HEK293 (cell line): ENCODE results near the gene ARHGAP6.
"Not testable (repeated sequence)": the region's sequence is repeated elsewhere in the genome, so short reads cannot be mapped to it uniquely, and the experiment has no call there.

ENCODE experiments used
- CTCF ChIA-PET: fragments of 350-600 bp; formaldehyde crosslinking; extraction: SDS; loops from one replicate; lab custom pipeline; 2021; ENCODE audit warnings: antibody characterized with exemption; lab: Yijun Ruan, JAX
- POLR2A ChIA-PET: fragments of 300-600 bp; formaldehyde crosslinking; extraction: SDS; loops from one replicate; lab custom pipeline; 2020; ENCODE audit warnings: antibody characterized with exemption, inconsistent platforms; lab: Yijun Ruan, JAX
- H3K27ac ChIP-seq: fragments of 200-500 bp; sonication (Bioruptor generic); 2 replicates; pipeline ENCODE4 v1.5.1; 2014; ENCODE audit warnings: low read depth, low read length, control low read depth, inconsistent platforms; ENCODE audit errors: extremely low read depth
- H3K36me3 ChIP-seq, 2 experiments: fragments of 200-500 bp in 1 of 2; sonication (Bioruptor generic) in 1 of 2; 1 replicate in 1 of 2; 2 replicates in 1 of 2; pipeline ENCODE4 v1.5.1; 2014 to 2017; ENCODE audit warnings: inconsistent platforms in 2 of 2, low read length in 2 of 2; ENCODE audit not compliant: control insufficient read depth in 2 of 2, insufficient read depth in 1 of 2
- H3K4me1 ChIP-seq: fragments of 200-500 bp; sonication (Bioruptor generic); 2 replicates; pipeline ENCODE4 v1.5.1; 2014; ENCODE audit warnings: mild to moderate bottlenecking, low read length, inconsistent platforms; ENCODE audit not compliant: control insufficient read depth, insufficient read depth
- H3K4me3 ChIP-seq: 2 replicates; pipeline ENCODE4 v1.5.1; 2011; ENCODE audit warnings: low read depth, mild to moderate bottlenecking, control low read depth, low read length, moderate library complexity
- H3K9me3 ChIP-seq: fragments of 200-500 bp; sonication (Bioruptor generic); 2 replicates; pipeline ENCODE4 v1.5.1; 2014; ENCODE audit warnings: low read depth, low read length, inconsistent platforms; ENCODE audit not compliant: control insufficient read depth, insufficient read depth
- AEBP2 ChIP-seq: fragments of 450-650 bp; formaldehyde crosslinking; IDR thresholded peaks from 2 replicates; pipeline ENCODE4 v1.5.1; 2016; ENCODE audit warnings: missing biosample characterization, missing genetic modification characterization, borderline replicate concordance
- BCL11A ChIP-seq: fragments of 450-650 bp; formaldehyde crosslinking; IDR thresholded peaks from 2 replicates; pipeline ENCODE4 v1.5.1; 2016; ENCODE audit warnings: low read depth, missing biosample characterization, missing genetic modification characterization
- INSM2 ChIP-seq: fragments of 450-650 bp; formaldehyde crosslinking; IDR thresholded peaks from 2 replicates; pipeline ENCODE4 v1.5.1; 2016; ENCODE audit warnings: missing biosample characterization, missing genetic modification characterization
- MEIS1 ChIP-seq: sonication (generic); formaldehyde crosslinking; IDR thresholded peaks from 2 replicates; pipeline ENCODE4 v1.8.1; 2022; ENCODE audit warnings: missing genetic modification reagents, mild to moderate bottlenecking, borderline replicate concordance
- MZF1 ChIP-seq: fragments of 450-650 bp; formaldehyde crosslinking; IDR thresholded peaks from 2 replicates; pipeline ENCODE4 v1.5.1; 2017; ENCODE audit warnings: missing biosample characterization, missing genetic modification characterization, borderline replicate concordance
- ZBTB17 ChIP-seq: fragments of 450-650 bp; formaldehyde crosslinking; IDR thresholded peaks from 2 replicates; pipeline ENCODE4 v1.5.1; 2016; ENCODE audit warnings: missing biosample characterization, missing genetic modification characterization
- ZNF10 ChIP-seq: fragments of 450-650 bp; formaldehyde crosslinking; IDR thresholded peaks from 2 replicates; pipeline ENCODE4 v1.5.1; 2017; ENCODE audit warnings: missing biosample characterization, missing genetic modification characterization
- ZNF121 ChIP-seq: fragments of 450-650 bp; formaldehyde crosslinking; IDR thresholded peaks from 2 replicates; pipeline ENCODE4 v1.5.1; 2016; ENCODE audit warnings: missing biosample characterization, missing genetic modification characterization
- ZNF184 ChIP-seq: fragments of 450-650 bp; IDR thresholded peaks from 2 replicates; pipeline ENCODE4 v1.5.1; 2018; ENCODE audit warnings: missing biosample characterization, mild to moderate bottlenecking, missing genetic modification characterization
- ZNF266 ChIP-seq: fragments of 450-650 bp; formaldehyde crosslinking; IDR thresholded peaks from 2 replicates; pipeline ENCODE4 v1.5.1; 2016; ENCODE audit warnings: missing biosample characterization, missing genetic modification characterization, low read depth
- ZNF302 ChIP-seq: fragments of 450-650 bp; formaldehyde crosslinking; IDR thresholded peaks from 2 replicates; pipeline ENCODE4 v1.5.1; 2016; ENCODE audit warnings: missing biosample characterization, missing genetic modification characterization, low read depth
- ZNF341 ChIP-seq: fragments of 450-650 bp; formaldehyde crosslinking; IDR thresholded peaks from 2 replicates; pipeline ENCODE4; 2016; ENCODE audit warnings: low read depth, missing biosample characterization, missing genetic modification characterization
- ZNF391 ChIP-seq: fragments of 450-650 bp; formaldehyde crosslinking; IDR thresholded peaks from 2 replicates; pipeline ENCODE4 v1.5.1; 2016; ENCODE audit warnings: low read depth, missing biosample characterization, missing genetic modification characterization, borderline replicate concordance
- ZNF521 ChIP-seq: fragments of 450-650 bp; formaldehyde crosslinking; IDR thresholded peaks from 2 replicates; pipeline ENCODE4 v1.5.1; 2017; ENCODE audit warnings: missing biosample characterization, mild to moderate bottlenecking, missing genetic modification characterization
- ZNF600 ChIP-seq: fragments of 450-650 bp; formaldehyde crosslinking; IDR thresholded peaks from 2 replicates; pipeline ENCODE4 v1.5.1; 2016; ENCODE audit warnings: missing biosample characterization, missing genetic modification characterization
- ZSCAN23 ChIP-seq: fragments of 450-650 bp; formaldehyde crosslinking; IDR thresholded peaks from 2 replicates; pipeline ENCODE4 v1.5.1; 2016; ENCODE audit warnings: missing biosample characterization, missing genetic modification characterization
- TF ChIP-seq, protein P1 (sequence below): IDR thresholded peaks from 2 replicates; pipeline ENCODE4 v1.6.1; 2011; ENCODE audit warnings: mild to moderate bottlenecking, low read depth, low read length, borderline replicate concordance

The ARHGAP6 gene

DNA sequence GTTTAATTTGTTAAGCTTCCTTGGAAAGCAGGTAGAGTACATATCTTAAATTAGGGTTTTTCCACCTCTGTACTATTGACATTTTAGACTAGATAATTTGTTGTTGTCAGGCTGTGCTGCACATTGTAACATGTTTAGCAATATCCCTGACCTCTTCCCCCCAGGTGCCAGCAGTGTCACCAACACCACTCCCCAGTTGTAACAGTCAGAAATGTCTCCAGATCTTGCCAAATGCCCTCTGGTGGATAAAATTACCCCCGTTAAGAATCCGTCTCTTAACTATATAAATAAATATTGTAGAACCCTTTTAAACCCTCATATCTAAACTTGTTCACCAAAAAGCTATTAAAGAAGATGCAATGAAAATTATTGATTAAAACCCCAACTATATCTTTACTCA lies 161.5 kb downstream of the ARHGAP6 start:
- H3K4me3 ChIP-seq = no peak overlapping the region
- H3K36me3 ChIP-seq = no peaks in the 10 kb centered on the region
- no peaks in the 10 kb centered on the region for H3K4me1 ChIP-seq
- ChIA-PET CTCF (interaction anchor here (0.7 kb wide), 1 partner anchor 67 kb away, joined by 3 read pairs; no protein-coding TSS in a partner anchor), POLR2A (no interaction called here)
- TF ChIP-seq ZNF341 (tag by site-specific recombination) (no peak), ZNF10 (tag by site-specific recombination) (no peak), MZF1 (no peak), ZNF302 (tag by site-specific recombination) (no peak), ZNF521 (no peak), ZNF266 (tag by site-specific recombination) (no peak), ZBTB17 (no peak), INSM2 (tag by site-specific recombination) (no peak), ZSCAN23 (no peak), ZNF600 (tag by site-specific recombination) (no peak), ZNF184 (tag by site-specific recombination) (no peak), MEIS1 (CRISPR knock-in tag) (no peak), AEBP2 (tag by site-specific recombination) (no peak), ZNF391 (tag by site-specific recombination) (no peak), ZNF121 (no peak)
- TF ChIP-seq, protein P1, sequence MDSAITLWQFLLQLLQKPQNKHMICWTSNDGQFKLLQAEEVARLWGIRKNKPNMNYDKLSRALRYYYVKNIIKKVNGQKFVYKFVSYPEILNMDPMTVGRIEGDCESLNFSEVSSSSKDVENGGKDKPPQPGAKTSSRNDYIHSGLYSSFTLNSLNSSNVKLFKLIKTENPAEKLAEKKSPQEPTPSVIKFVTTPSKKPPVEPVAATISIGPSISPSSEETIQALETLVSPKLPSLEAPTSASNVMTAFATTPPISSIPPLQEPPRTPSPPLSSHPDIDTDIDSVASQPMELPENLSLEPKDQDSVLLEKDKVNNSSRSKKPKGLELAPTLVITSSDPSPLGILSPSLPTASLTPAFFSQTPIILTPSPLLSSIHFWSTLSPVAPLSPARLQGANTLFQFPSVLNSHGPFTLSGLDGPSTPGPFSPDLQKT = no peak
- no peak overlapping the region for H3K27ac ChIP-seq
- no peaks in the 10 kb centered on the region for H3K9me3 ChIP-seq

DNA sequence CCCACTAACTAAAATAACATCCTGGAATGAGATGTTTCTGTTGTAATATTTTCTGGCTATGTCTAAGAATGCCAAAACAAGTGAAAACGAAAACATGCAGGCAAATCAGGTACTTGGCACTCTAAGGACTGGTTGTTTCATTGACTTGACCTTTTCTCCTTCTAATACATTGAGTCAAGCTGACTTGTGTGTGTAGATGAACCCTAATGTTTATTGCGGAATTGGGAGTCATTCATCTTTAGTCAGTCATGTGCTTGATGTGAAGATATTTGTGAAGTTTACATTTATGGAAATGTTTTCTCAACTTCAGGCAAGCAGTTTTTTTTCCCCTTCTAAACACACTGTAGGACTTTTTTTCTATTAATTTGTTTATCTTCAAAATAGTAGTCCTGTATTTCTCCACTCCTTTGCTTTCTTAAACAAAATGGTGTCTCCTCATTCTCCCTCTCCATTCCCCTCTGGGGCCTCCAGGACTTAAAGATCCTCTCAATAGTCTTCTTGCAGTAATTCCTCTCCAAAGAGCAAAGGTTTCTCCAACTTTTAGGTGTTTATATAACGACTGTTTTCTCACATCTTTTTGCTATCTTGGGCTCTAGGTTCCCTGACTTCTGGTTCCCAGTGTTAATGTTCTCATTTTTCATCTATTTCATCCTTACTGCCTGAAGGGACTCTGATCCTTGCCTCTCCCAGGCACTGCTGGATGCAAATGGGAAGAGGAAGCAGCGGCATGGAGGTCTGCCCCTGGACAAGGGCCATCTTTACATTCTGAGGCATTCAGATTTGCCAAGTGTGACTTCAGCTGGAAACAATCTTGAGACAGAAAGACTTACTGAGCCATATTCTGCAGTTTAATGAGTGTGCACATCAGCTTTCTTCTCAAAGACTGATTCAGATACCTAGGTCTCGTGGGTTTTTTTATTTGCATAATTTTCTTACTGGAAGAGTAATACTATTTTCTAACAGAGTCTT lies 166.4 kb downstream of the ARHGAP6 start:
- no peak overlapping the region for H3K27ac ChIP-seq
- ChIA-PET POLR2A (no interaction called here), CTCF (no interaction called here)
- no peaks in the 10 kb centered on the region for H3K9me3 ChIP-seq
- no peak overlapping the region for H3K4me3 ChIP-seq
- no peaks in the 10 kb centered on the region for H3K36me3 ChIP-seq
- H3K4me1 ChIP-seq = no peaks in the 10 kb centered on the region
- no peak for TF ChIP-seq BCL11A

DNA sequence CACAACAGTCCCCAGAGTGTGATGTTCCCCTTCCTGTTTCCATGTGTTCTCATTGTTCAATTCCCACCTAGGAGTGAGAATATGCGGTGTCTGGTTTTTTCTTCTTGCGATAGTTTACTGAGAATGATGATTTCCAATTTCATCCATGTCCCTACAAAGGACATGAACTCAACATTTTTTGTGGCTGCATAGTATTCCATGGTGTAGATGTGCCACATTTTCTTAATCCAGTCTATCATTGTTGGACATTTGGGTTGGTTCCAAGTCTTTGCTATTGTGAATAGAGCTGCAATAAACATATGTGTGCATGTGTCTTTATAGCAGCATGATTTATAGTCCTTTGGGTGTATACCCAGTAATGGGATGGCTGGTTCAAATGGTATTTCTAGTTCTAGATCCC lies 174.3 kb downstream of the ARHGAP6 start:
- H3K4me3 ChIP-seq, H3K4me1 ChIP-seq, POLR2A ChIA-PET, CTCF ChIA-PET, H3K27ac ChIP-seq, H3K9me3 ChIP-seq, H3K36me3 ChIP-seq: not testable (repeated sequence)
